NCI-H128 (cell line): ENCODE results near the gene EEFSEC.

ENCODE experiments used
- DNase-seq: peaks from one replicate; lab custom pipeline; 2025; ENCODE audit not compliant: unreplicated experiment; lab: John Stamatoyannopoulos, UW

Gene EEFSEC

DNA sequence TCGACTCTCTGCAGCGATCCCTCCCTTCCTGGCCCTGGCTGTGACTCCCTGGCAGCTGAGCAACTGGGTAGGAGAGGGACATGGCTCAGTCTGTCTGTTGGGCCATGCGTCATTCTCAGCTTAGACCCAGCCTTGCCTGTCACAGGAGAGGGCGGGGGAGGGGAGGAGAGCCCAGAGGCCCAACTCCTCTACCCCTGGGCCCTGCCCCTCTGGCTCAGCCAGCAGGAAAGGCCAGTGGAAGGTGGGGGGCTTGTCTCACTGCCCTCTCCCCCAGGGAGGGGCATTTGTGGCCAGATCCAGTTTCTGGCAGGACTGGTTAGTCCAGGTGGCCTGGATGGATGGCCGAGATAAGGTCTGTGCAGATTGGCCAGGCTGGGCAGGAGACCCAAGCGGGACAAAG lies 281.8 kb downstream of the EEFSEC start:
- DNase-seq = no peak

DNA sequence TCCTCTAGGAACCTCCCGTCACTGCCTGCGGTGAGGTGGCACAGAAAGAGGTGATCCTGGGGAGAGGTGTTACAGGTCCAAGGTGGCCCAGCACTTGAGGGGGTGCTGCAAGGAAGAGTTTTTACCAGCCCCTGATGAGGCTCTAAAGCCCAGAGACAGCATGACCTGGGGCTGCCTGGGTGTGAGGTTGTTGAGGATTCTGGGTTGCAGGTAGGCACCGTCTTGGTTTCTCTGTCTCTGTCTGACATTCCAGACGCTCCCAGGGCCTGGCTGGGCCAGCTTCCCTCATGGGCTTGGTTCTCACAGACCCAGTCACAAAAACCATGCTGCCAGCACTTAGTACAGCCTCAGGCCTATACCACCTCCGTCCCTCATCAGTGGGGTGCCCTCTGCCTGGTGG lies 282.3 kb downstream of the EEFSEC start:
- no peak for DNase-seq

- no peak for DNase-seq
Observed at GRCh38 chr3:128436214-128436613, 282.9 kb downstream of the EEFSEC start.

GRCh38 chr3:128438488-128439072 lies 285.3 kb downstream of the EEFSEC start:
- DNase-seq = no peak

GRCh38 chr3:128439226-128439625 lies 285.9 kb downstream of the EEFSEC start:
- no peak for DNase-seq

GRCh38 chr3:128442070-128442469 lies 288.8 kb downstream of the EEFSEC start:
- DNase-seq = no peak

- no peak for DNase-seq
Observed at GRCh38 chr3:128442949-128443348, 289.7 kb downstream of the EEFSEC start.

DNA sequence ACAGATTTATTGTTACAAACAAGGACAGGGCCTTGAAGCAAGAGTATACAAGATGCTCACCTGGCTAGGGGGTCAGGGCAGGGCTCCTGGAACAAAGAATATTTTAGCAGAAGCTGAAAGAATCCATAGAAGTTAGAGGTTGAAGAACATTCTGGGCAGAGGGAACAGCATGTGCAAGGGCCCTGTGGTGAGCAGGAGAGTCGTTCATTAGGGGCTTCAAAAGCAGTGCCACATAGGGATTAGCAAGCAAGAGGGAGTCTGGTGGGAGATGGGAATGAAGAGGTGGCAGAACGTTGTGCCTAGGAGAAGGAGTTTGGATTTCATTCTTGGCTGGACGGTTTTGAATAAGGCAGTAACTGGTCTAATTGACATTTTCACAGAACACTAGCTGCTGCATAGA lies 290.5 kb downstream of the EEFSEC start:
- DNase-seq = no peak

DNA sequence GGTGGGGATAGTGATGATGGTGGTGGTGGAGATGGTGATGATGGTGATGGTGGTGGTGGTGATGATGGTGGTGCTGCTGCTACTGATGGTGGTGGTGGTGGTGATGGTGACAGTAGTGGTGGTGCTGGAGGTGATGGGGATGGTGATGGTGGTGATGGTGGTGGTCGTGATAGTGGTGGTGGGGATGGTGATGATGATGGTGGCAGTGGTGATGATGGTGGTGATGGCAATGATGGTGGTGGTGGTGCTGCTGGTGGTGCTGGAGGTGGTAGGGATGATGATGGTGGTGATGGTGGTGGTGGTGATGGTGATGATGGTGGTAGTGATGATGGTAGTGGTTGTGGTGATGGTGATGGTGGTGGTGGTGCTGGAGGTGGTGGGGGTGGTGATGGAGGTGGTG lies 292.1 kb downstream of the EEFSEC start:
- no peak for DNase-seq

DNA sequence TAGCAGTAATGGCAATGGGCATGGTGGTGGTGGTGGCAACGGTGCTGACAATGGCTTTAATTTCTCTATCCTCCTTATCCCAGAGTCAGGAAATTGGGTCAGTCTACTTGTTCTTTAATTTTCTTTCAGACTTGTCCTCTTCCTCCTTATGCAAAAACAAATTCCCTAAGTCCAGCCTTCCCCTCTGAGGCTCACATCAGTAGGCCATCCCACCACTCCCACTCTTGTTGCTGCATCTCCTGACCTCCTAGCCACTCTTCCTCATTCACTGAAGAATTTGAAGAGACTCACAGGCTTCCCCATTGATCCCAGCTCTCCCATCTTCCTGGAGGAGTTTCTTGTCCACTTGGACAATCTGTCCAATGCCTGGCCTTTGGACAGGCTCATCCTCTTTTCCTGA lies 293.5 kb downstream of the EEFSEC start:
- DNase-seq = no peak

- no peak for DNase-seq
Observed at GRCh38 chr3:128447561-128448013, 294.3 kb downstream of the EEFSEC start.

- no peak for DNase-seq
Observed at GRCh38 chr3:128448491-128448890, 295.2 kb downstream of the EEFSEC start.

GRCh38 chr3:128449111-128449638 lies 295.9 kb downstream of the EEFSEC start:
- DNase-seq = no peak

GRCh38 chr3:128452120-128452519 lies 298.8 kb downstream of the EEFSEC start:
- DNase-seq = no peak

GRCh38 chr3:128452678-128453275 lies 299.5 kb downstream of the EEFSEC start:
- no peak for DNase-seq

DNA sequence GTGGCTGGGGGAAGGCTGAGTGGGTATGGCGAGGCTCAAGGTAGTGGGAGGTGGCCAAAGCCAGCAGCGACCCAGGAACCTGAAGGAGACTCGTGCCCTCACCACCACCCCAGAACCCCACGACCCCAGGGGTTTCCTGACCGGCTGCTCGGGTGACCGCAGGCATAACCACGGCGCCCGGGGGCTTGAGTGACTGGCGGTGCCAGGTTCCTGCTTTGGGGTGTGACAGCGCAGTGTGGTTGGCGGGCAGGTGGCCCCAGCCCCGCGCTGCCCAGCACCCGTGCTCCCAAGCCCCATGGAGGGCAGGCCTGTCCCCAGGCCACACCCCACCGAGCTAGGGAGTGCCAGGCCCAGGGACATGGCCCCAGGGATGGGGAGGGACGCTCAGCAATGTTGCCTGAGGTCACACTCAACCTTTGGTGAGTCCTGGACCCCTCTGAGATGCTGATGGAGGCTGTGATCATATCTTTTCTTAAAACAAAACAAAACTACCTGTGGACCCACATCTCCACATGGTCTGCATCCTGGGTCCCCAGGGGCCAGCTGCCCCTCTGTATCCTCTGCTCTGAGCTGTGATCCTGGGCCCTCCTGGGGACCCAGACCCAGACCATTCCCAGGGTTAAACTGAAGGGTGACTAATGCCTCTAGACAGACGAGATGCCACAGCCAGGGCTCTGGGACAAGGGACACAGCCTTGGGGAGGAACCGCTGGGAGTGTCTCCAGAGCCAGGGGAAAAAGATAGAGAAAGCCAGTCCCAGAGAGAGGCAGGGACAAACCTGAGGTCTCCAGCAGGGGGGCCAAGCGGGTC lies 300.4 kb downstream of the EEFSEC start:
- no peak for DNase-seq

DNA sequence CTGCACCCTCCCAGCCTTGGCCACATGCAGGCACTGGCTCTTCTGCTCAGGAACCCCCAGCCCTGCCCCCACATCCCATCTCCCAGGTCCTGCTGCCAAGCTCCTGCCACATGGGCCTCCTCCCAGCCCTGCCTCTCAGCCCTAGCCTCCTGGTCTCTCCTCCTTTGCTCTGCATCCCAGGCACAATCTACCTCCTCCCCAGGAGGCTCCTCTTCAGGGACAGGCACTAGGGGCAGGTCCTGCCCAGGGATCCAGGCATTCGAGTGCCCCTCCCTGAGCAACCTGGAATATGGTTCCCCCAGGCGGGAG lies 301.0 kb downstream of the EEFSEC start:
- no peak for DNase-seq

DNA sequence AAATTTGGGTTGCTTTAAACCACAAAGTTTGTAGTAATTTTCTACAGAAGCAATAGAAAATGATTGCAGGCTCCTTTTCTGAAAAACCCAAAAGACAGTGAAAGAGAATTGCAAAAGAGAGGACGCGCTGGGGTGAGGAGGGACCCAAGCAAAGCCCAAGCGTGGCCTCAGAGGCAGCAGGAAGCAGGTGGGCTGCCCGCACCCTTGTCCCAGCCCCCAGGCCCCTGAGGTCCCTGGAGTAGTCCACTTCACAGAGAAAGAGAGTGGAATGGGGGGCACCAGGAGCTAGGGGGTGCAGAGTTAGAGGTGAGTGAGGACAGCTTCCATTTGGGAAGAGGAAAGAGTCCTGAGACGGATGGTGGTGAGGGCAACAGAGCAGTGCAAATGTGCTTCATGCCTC lies 301.8 kb downstream of the EEFSEC start:
- DNase-seq = no peak

GRCh38 chr3:128455786-128456748 lies 302.8 kb downstream of the EEFSEC start:
- DNase-seq = no peak

DNA sequence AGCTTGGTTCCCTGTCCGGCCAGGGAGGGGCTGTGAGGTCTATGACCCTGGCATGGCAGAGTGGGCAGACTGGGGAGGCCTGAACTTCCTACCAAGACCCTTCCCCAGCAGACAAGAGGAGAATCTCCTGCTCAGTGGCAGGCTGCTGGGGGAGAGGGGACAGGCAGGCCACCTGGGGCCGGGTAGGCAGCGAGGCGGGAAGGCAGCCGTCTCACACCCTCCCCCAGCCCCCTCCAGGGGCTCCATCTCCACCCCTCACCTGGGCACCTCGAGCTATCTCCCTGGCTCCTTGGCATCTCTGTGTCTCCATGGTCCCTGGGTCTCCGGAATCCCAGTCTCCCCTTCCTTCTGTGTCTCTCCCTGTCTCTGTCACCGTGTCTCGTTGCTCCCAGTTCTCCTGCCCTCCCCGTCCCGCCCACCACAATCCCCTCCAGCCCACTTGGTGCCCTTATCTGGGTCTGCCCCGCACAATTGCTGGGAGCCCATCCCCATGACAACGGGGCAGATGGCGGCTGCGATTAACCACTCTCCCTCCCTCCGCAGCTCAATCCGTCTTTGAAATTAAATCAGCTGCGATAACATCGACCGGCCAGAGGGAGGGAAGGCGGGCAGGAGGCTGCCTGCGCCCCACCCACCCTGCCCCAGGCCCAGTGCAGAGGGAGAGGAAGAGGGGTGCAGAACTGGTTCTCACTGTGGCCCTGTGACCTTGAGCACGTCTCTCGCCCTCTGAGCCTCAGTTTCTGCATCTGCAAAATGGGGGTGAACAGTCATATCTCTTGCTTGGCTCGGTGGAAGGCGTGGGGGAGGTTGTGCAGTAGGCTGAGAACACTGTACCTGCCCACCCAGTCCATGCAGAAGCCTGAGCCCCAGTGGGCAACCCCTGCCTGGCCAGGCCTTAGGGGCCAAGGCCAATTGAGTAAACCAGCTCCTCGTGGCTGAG lies 303.8 kb downstream of the EEFSEC start:
- DNase-seq = no peak
